ENCODE measurements around the gene GALNT17. TPM values are rescaled to one million over a fixed set of nuclear protein-coding genes. Genes with fewer than 3 reads are reported as not detected.

The GALNT17 gene
- total RNA-seq, 1 donor from 2014 or later: 95.3 TPM

DNA sequence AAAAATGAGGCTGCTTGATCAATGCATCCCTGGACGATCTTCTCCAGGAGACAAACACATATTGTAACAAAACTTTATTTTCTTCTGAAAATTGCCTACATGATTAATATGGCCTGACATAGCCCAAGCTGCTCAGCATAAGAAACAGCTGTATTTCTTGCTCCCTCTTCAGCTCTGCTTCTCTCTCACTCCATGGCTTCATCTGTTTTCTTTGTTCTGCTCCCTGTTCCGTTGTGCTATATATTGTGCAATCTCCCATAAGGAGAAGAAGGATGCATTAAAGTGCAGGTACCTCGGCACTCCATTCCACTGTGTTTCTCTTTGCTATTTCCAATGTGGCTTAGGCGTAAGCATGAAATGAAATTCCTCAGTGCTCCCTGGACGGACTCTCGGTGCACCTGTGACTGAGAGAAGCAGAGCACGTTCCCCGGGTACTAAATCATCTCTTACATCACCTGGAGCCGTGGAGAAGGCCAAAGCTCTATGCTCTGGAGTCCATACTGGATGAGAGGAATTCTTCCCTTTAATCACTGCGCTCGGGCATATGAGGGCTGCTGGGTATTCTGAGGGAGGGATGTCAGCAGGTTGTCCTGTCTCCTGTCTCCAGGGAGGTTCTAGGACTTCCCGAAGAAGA lies 254.3 kb downstream of the GALNT17 start:
- Histone ChIP-seq H3K27me3 (ENCODE audit: low read depth) (no peaks in the 10 kb centered on the region), H3K4me1 (peaks cover 15% of the 10 kb centered on the region), H3K9me3 (replicated peaks) (no peaks in the 10 kb centered on the region), H3K27ac (replicated peaks) (no peak overlapping the region), H3K36me3 (no peaks in the 10 kb centered on the region), H3K4me3 (no peak overlapping the region)
- TF ChIP-seq, protein P1, sequence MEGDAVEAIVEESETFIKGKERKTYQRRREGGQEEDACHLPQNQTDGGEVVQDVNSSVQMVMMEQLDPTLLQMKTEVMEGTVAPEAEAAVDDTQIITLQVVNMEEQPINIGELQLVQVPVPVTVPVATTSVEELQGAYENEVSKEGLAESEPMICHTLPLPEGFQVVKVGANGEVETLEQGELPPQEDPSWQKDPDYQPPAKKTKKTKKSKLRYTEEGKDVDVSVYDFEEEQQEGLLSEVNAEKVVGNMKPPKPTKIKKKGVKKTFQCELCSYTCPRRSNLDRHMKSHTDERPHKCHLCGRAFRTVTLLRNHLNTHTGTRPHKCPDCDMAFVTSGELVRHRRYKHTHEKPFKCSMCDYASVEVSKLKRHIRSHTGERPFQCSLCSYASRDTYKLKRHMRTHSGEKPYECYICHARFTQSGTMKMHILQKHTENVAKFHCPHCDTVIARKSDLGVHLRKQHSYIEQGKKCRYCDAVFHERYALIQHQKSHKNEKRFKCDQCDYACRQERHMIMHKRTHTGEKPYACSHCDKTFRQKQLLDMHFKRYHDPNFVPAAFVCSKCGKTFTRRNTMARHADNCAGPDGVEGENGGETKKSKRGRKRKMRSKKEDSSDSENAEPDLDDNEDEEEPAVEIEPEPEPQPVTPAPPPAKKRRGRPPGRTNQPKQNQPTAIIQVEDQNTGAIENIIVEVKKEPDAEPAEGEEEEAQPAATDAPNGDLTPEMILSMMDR (IDR thresholded peaks at IDR 0.05; ENCODE audit: borderline replicate concordance): no peak
- intact Hi-C loops (cut with micrococcal nuclease): no loop called here
- DNase-seq: no peak

DNA sequence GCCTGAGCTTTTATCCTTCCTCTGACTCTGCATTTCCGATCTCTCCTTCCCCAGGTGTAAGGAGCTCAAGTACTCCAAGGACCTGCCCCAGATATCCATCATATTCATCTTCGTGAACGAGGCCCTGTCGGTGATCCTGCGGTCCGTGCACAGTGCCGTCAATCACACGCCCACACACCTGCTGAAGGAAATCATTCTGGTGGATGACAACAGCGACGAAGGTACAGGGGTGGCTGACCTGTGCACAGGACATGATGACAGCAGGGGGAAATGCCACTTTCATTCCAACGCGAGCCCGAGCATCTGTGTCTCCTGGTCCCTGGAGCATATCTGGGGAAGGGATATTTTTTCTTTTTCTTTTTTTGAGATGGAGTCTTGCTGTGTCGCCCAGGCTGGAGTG lies 256.2 kb downstream of the GALNT17 start:
- TF ChIP-seq, protein P1 (IDR thresholded peaks at IDR 0.05; ENCODE audit: borderline replicate concordance): no peak
- H3K27me3 ChIP-seq (ENCODE audit: low read depth): no peaks in the 10 kb centered on the region
- H3K27ac ChIP-seq (replicated peaks): no peak overlapping the region
- no peaks in the 10 kb centered on the region for H3K36me3 ChIP-seq
- DNase-seq: no peak
- H3K4me1 ChIP-seq: peaks cover 15% of the 10 kb centered on the region
- H3K9me3 ChIP-seq (replicated peaks): no peaks in the 10 kb centered on the region
- intact Hi-C loops (cut with micrococcal nuclease): no loop called here
- H3K4me3 ChIP-seq: no peak overlapping the region

GRCh38 chr7:71389976-71390375 lies 258.0 kb downstream of the GALNT17 start:
- TF ChIP-seq, protein P1 (IDR thresholded peaks at IDR 0.05; ENCODE audit: borderline replicate concordance): no peak
- H3K9me3 ChIP-seq (replicated peaks): no peaks in the 10 kb centered on the region

DNA sequence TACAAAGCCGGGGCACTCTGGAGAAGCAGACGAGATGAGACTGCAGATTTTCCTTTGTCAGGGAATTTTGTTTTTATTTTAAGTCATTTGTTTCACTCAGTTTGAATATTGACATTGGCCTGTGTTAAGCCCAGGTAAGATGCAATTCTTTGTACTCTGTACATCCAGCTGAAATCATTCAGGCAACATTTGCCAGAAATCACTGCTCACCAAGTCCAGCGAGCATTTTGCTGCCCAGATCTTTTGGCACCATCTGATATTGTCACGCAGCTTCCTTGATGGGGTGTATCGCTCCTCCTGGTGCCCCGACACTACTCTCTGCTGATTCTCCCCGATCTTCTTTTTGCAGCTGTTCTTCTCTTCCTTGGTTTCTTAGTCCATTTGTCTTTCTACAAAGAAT lies 261.7 kb downstream of the GALNT17 start:
- Histone ChIP-seq H3K4me3 (no peak overlapping the region), H3K27ac (replicated peaks) (no peak overlapping the region), H3K9me3 (replicated peaks) (peaks cover 13% of the 10 kb centered on the region), H3K4me1 (no peaks in the 10 kb centered on the region), H3K36me3 (no peaks in the 10 kb centered on the region), H3K27me3 (ENCODE audit: low read depth) (no peaks in the 10 kb centered on the region)
- intact Hi-C loops (cut with micrococcal nuclease): no loop called here
- no peak for DNase-seq
- TF ChIP-seq, protein P1 (IDR thresholded peaks at IDR 0.05; ENCODE audit: borderline replicate concordance): no peak

More at GRCh38 chr7:71389976-71390375, 258.0 kb downstream of the GALNT17 start:
- intact Hi-C loops (cut with micrococcal nuclease): no loop called here
- DNase-seq: no peak
- Histone ChIP-seq H3K4me3 (no peak overlapping the region), H3K36me3 (no peaks in the 10 kb centered on the region), H3K4me1 (peaks cover under 1% of the 10 kb centered on the region), H3K27ac (replicated peaks) (no peak overlapping the region), H3K27me3 (ENCODE audit: low read depth) (no peaks in the 10 kb centered on the region)

GRCh38 chr7:71402684-71403083 lies 270.7 kb downstream of the GALNT17 start:
- intact Hi-C loops (cut with micrococcal nuclease): no loop called here
- DNase-seq: no peak
- TF ChIP-seq, protein P1 (IDR thresholded peaks at IDR 0.05; ENCODE audit: borderline replicate concordance): no peak
- H3K36me3 ChIP-seq: no peaks in the 10 kb centered on the region
- H3K4me3 ChIP-seq: no peak overlapping the region
- H3K4me1 ChIP-seq: peaks cover 49% of the 10 kb centered on the region
- H3K27me3 ChIP-seq (ENCODE audit: low read depth): no peaks in the 10 kb centered on the region
- no peaks in the 10 kb centered on the region for H3K9me3 ChIP-seq (replicated peaks)
- no peak overlapping the region for H3K27ac ChIP-seq (replicated peaks)
